HG03135 (cell line): ENCODE measurements around the gene SCAF1.
A peak's percentile ranks its signal among the peaks of the same experiment; 100 is the strongest.
"Not testable (repeated sequence)": the region's sequence is repeated elsewhere in the genome, so short reads cannot be mapped to it uniquely, and the experiment has no call there.

Experiments used
- ATAC-seq: cut with Tn5 transposase; IDR thresholded peaks from one replicate; pipeline ENCODE4 v1.9.1; 2021; ENCODE audit warnings: mild to moderate bottlenecking, moderate library complexity; ENCODE audit not compliant: unreplicated experiment

SCAF1 gene

GRCh38 chr19:49615861-49616260 is 26.1 kb upstream of the SCAF1 start:
- ATAC-seq: no peak

DNA sequence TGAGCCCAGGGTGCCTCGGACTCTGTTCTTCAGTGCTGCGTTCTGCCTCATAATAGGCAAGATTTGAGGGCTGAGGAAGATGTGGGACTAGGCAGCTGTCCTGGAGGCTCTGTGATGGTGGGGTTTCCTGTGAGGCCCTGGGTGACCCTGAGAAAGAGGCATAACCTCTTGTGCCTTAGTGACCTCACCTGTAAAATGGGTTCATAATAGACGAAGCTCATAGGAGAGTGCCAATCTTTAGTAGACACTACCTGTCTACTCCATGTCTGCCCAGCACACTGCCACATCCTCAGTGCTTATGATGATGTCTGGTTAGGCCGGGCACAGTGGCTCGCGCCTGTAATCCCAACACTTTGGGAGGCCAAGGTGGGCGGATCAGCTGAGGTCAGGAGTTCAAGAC is 25.5 kb upstream of the SCAF1 start:
- ATAC-seq: no peak

GRCh38 chr19:49616945-49617344 is 25.1 kb upstream of the SCAF1 start:
- no peak for ATAC-seq

DNA sequence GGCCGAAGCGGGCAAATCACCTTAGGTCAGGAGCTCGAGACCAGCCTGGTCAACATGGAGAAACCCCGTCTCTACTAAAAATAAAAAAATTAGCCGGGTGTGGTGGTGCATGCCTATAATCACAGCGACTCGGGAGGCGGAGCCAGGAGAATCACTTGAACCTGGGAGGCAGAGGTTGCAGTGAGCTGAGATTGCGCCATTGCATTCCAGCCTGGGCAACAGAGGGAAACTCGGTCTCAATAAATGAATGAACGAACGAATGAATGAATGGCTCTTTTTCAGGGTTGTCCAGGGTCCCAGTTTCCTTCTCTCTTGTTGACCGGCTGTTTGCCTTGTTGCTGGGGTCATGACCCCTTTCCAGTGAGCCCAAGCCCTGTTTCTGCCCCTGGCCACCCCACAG is 24.1 kb upstream of the SCAF1 start:
- ATAC-seq: not testable (repeated sequence)

- ATAC-seq: no peak
These were observed 16.8 kb upstream of the SCAF1 start for GRCh38 chr19:49624967-49625910.

GRCh38 chr19:49626226-49626625 is 15.8 kb upstream of the SCAF1 start:
- ATAC-seq: no peak

GRCh38 chr19:49629659-49630058 is 12.3 kb upstream of the SCAF1 start:
- no peak for ATAC-seq

DNA sequence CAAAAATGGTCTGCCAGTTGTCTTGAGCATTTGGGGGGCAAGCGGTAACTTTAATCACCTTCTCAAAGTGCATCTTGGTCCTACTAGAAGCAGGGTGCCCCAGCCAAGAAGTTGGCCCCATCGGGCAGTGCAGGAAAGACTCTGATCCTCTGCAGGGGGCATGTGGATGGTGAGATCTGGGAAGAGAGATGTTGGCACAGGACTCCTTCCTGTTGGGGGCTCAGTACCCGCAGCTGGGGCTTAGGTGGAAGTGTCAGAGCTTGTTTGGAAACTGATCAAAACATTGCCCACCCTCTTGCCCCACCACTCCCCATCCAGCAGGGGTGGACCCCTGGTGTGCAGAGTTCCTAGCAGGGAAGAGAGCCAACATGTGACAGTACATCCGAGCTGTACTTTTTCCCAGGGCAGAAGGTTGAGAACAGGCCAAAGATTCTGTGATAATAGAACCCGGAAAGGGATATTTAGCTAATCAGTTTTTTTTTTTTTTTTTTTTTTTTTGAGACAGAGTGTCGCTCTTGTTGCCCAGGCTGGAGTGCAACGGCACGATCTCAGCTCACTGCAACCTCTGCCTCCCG is 10.9 kb upstream of the SCAF1 start:
- ATAC-seq: no peak

DNA sequence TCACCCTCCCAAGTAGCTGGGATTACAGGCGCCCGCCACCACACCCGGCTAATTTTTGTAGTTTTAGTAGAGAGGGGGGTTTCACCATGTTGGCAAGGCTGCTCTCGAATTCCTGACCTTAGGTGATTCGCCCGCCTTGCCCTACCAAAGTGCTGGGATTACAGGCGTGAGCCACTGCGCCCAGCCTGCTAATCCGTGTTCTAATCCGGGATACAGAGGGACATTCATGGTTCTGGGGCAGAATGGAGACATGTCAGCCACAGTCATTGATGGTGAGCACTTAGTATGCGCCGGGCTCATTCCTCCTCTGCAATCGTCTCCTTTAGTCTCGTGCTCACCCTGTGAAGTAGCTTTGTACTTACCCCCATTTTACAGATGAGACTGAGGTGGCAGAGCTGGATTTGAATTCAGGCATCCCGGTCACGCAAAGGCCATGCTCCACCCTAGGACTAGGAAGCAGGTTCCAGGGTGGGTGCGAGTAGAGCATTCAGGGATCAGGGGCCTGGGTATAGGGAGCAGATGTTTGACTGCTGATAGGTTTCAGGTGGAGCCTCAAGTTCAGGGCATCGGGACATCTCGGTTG is 10.3 kb upstream of the SCAF1 start:
- no peak for ATAC-seq

- no peak for ATAC-seq
These were observed 9.4 kb upstream of the SCAF1 start for GRCh38 chr19:49632576-49632975.

GRCh38 chr19:49633273-49633672 is 8.7 kb upstream of the SCAF1 start:
- not testable (repeated sequence) for ATAC-seq

- no peak for ATAC-seq
These were observed 6.3 kb upstream of the SCAF1 start for GRCh38 chr19:49635530-49636232.

- ATAC-seq: no peak
These were observed 5.6 kb upstream of the SCAF1 start for GRCh38 chr19:49636233-49636932.

DNA sequence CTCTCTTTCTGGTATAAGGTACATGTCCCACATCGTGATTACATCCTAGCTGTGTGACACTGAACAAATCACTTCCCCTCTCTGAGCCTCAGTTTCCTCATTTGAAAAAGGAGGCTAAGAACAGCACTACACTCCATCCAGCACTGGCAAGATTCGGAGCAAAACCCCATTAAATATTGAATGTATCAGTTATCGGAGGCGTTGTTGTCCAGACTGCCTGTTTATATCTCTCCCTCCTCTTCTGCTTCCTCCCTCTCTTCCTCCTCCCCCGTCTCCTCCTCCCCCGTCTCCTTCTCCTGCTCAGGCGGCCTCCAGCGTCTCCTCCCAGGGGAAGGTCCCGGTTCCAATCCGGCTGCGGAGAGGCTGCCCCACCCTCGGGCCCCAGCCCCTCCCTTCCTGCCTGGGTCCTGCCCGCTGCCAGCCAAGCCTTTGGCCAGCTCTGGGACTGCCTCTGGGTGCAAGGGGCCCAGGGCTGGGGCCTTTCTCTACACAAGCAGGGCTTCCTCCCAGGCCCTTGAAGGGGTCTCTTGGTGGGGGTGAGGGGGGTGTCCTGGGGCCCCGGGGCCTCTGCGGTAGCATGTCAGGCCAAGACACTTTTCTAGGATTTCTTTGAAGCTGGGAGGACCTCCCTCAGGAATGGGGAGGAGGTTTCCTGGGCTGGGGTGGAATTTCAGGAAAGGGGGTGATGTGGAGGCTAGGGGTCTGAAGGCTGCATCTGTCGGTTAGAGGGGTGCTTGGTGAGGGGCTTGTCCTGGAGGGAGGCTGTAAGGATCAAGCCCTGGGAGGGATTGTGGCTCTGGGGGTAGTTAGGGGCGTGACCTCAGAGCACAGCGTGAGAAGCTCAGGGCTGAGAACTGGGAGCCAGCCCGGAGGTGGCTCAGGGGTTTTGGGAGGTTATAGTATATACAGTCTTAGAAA is 3.9 kb upstream of the SCAF1 start:
- no peak for ATAC-seq

DNA sequence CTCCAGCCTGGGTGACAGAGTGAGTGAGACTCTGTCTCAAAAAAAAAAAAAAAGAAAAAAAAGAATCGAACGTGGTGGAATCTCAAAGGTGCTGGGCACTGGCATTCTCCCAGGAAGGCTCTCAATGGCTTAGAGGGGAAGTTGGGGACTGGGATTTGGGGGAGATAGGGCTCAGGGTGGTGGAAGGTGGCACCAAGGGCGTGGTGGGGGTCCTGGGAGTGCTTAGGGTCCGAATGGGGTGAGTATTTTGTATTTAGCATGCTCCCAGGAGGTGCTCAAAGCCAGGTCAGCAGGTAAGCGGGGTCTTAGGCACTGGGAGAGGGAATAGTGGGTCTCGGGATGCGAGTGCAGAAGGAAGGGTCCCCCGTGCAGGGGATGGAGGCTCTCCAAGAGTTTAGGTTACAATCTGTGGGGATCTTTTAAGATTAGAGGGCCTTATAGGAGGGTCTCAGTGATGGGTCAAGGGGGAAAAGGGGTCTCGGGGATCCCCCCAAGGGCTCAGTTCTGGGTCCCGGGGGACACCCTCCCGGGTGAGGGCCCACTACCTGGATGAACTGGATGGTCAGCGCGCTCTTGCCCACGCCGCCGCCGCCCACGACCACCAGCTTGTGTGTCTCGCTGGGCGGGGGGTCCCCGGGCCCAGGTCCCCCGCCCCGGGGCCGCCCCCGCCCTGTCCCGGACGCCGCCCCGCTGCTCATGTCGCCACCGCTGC is 2.5 kb upstream of the SCAF1 start:
- ATAC-seq: no peak

DNA sequence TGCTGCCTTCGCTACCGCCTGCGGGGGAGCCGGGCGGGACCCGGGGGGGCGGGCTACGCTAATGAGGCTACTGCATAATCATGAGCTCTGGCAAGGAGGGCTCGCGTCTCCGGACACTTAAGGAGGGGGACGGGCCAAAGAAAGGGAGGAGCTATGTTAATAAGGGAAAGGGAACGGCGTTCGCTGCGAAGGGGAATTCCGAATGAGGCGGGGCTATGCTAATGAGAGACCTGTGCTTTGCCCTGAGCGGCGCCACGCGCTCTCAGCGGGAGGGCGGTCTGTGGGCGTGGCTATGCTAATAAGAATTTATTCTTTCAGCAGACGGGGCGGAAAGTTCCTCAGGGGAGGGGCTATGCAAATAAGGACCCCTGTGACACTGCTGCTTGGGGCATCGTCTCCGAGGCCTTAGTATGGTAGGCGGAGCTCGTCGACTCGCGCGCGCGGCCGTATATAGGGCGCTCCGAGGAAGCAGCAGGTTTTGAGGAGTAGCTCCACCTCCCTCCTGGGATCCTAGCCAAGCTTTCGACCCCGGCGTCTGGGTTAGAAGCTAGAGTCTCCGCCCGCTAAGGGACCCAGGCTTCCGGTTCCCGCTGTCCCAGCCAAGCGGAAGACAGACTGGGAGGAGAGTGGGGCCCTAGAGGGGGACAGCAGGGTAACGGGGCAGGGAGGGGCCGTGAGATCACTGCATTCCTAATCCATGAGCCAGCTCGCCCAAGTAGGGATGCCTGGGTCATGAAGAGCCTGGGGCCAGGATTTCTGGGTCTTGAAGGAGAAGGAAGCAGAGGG is 1.7 kb upstream of the SCAF1 start, which contains the start of gene RRAS:
RRAS (minus strand) TSS at position 31 of the 786 bp plus-strand sequence. CDS start 45 bp downstream, outside the sequence.
- peak; percentile 55 for ATAC-seq

GRCh38 chr19:49642492-49643035 is 555 bp downstream of the SCAF1 start:
- no peak for ATAC-seq

GRCh38 chr19:49643466-49643865 is 1.5 kb downstream of the SCAF1 start:
- no peak for ATAC-seq
